Stimulated activated CD8-positive, alpha-beta memory T cell treated with anti-CD3 and anti-CD28 coated beads, Interleukin-15, amount 100 ng/mL, for 24 hours (primary cell): Measurements from ENCODE around the gene RFPL3.
"Not testable (repeated sequence)": the region's sequence is repeated elsewhere in the genome, so short reads cannot be mapped to it uniquely, and the experiment has no call there.

ENCODE experiments used
- DNase-seq: peaks from one replicate; pipeline ENCODE4 v3.0.0-alpha.2; 2020; ENCODE audit warnings: low read depth

RFPL3 gene

GRCh38 chr22:32353840-32354239 is 3.8 kb upstream of the RFPL3 start:
- DNase-seq: no peak

GRCh38 chr22:32354360-32355351 is 3.0 kb upstream of the RFPL3 start:
- DNase-seq: no peak

GRCh38 chr22:32355760-32356159 is 1.9 kb upstream of the RFPL3 start:
- no peak for DNase-seq

- not testable (repeated sequence) for DNase-seq
These were observed 2.4 kb downstream of the RFPL3 start for GRCh38 chr22:32360096-32360495.

- DNase-seq: no peak
These were observed 3.6 kb downstream of the RFPL3 start for GRCh38 chr22:32361257-32361656.

GRCh38 chr22:32364210-32364609 is 6.5 kb downstream of the RFPL3 start:
- no peak for DNase-seq

GRCh38 chr22:32375678-32376450 is 18.2 kb downstream of the RFPL3 start:
- DNase-seq: no peak

GRCh38 chr22:32376681-32377080 is 19.0 kb downstream of the RFPL3 start:
- DNase-seq: no peak

- no peak for DNase-seq
These were observed 21.1 kb downstream of the RFPL3 start for GRCh38 chr22:32378707-32379272.

- no peak for DNase-seq
These were observed 23.3 kb downstream of the RFPL3 start for GRCh38 chr22:32380991-32381390.

GRCh38 chr22:32385681-32386080 is 28.0 kb downstream of the RFPL3 start:
- DNase-seq: no peak

- no peak for DNase-seq
These were observed 32.0 kb downstream of the RFPL3 start for GRCh38 chr22:32389685-32390084.

- DNase-seq: no peak
These were observed 37.4 kb downstream of the RFPL3 start for GRCh38 chr22:32395107-32395506.

GRCh38 chr22:32396255-32396654 is 38.6 kb downstream of the RFPL3 start:
- no peak for DNase-seq

- DNase-seq: no peak
These were observed 39.1 kb downstream of the RFPL3 start for GRCh38 chr22:32396746-32397145.

GRCh38 chr22:32401486-32401885 is 43.8 kb downstream of the RFPL3 start:
- no peak for DNase-seq

- DNase-seq: no peak
These were observed 46.4 kb downstream of the RFPL3 start for GRCh38 chr22:32404021-32404420.

GRCh38 chr22:32407312-32407711 is 49.6 kb downstream of the RFPL3 start:
- no peak for DNase-seq

GRCh38 chr22:32407936-32408335 is 50.3 kb downstream of the RFPL3 start:
- DNase-seq: no peak

GRCh38 chr22:32409977-32410376 is 52.3 kb downstream of the RFPL3 start:
- no peak for DNase-seq

- no peak for DNase-seq
These were observed 52.8 kb downstream of the RFPL3 start for GRCh38 chr22:32410459-32410858.
